ES-I3 (cell line): Measurements from ENCODE around the gene GUCY1A1.

ENCODE experiments used
- H3K36me3 ChIP-seq: 2 replicates; pipeline ENCODE4 v1.6.1; 2013; ENCODE audit warnings: mild to moderate bottlenecking, low read length, control low read depth, moderate library complexity; ENCODE audit not compliant: insufficient read depth
- H3K4me1 ChIP-seq: 2 replicates; pipeline ENCODE4 v1.6.1; 2013; ENCODE audit warnings: mild to moderate bottlenecking, control low read depth, low read length; ENCODE audit not compliant: insufficient read depth
- H3K9ac ChIP-seq: 2 replicates; pipeline ENCODE4 v1.6.1; 2013; ENCODE audit warnings: low read depth, mild to moderate bottlenecking, low read length, moderate library complexity
- H3K9me3 ChIP-seq: 2 replicates; pipeline ENCODE4 v1.6.1; 2013; ENCODE audit warnings: mild to moderate bottlenecking, low read length, moderate library complexity; ENCODE audit not compliant: control insufficient read depth, insufficient read depth

Gene GUCY1A1

GRCh38 chr4:155777971-155778735 is 111.5 kb downstream of the GUCY1A1 start:
- no peaks in the 10 kb centered on the region for H3K36me3 ChIP-seq
- no peak overlapping the region for H3K9ac ChIP-seq
- no peaks in the 10 kb centered on the region; the same call in 1 of the 2 replicates for H3K4me1 ChIP-seq
- no peaks in the 10 kb centered on the region for H3K9me3 ChIP-seq

DNA sequence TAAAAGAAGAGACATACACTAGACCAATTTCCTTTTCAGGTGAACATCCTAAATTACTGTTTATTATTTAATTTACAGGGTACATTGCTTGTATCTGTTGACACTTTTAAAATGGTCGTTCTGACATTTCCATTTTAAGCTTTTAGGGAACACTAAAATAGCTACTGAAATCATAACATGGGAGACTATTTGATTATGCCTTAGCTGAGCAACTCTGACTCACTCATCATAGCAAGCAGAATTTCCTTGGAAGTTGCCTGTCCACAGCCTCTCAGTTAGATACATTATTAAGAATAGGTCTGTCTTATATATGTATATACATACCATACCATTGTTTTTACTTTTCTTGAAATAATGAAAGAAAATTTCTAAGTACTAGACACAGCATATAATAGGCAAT is 114.1 kb downstream of the GUCY1A1 start:
- Histone ChIP-seq H3K36me3 (no peaks in the 10 kb centered on the region), H3K9me3 (no peaks in the 10 kb centered on the region), H3K9ac (no peak overlapping the region), H3K4me1 (no peaks in the 10 kb centered on the region; the same call in 1 of the 2 replicates)

- Histone ChIP-seq H3K4me1 (no peaks in the 10 kb centered on the region; the same call in 1 of the 2 replicates), H3K36me3 (no peaks in the 10 kb centered on the region), H3K9ac (no peak overlapping the region), H3K9me3 (no peaks in the 10 kb centered on the region)
These were observed 114.7 kb downstream of the GUCY1A1 start for GRCh38 chr4:155781249-155781831.
